GM10248 (cell line): Measurements from ENCODE around the gene SRD5A1.

Source experiments
- CTCF ChIA-PET: fragments of 300-600 bp; sonication (Branson Sonifier 250); formaldehyde crosslinking; extraction: SDS; loops from one replicate; lab custom pipeline; 2021; ENCODE audit warnings: antibody characterized with exemption; lab: Yijun Ruan, JAX
- POLR2A ChIA-PET: fragments of 350-650 bp; sonication (Branson Sonifier 250); formaldehyde crosslinking; extraction: SDS; loops from one replicate; lab custom pipeline; 2020; ENCODE audit warnings: antibody characterized with exemption; lab: Yijun Ruan, JAX
- DNase-seq: peaks from one replicate; pipeline ENCODE4 v3.0.0; 2012; ENCODE audit errors: extremely low spot score
- CTCF ChIP-seq: IDR thresholded peaks from 2 replicates; pipeline ENCODE4 v1.5.1; 2012; ENCODE audit warnings: mild to moderate bottlenecking, low read depth; ENCODE audit errors: extremely low read depth, missing control alignments, control extremely low read depth

Gene SRD5A1

GRCh38 chr5:6632888-6633468, at the start of gene SRD5A1, which contains the start of gene NSUN2:
Gene SRD5A1, plus strand, starts transcription at chr5:6633440. Its CDS starts 137 bp downstream, at chr5:6633577.
Gene NSUN2, minus strand, starts transcription at chr5:6633044. Its CDS starts 65 bp downstream, at chr5:6632979.
- CTCF ChIA-PET: interaction anchor here (0.8 to 3.0 kb wide), 7 partner anchors 9 to 117 kb away, joined by 3 to 12 read pairs (median 4); no protein-coding TSS in a partner anchor
- POLR2A ChIA-PET: interaction anchor here (0.7 to 1.5 kb wide), 2 partner anchors 8 to 15 kb away, joined by 3 to 4 read pairs; no protein-coding TSS in a partner anchor
- TF ChIP-seq CTCF: no peak
- peak; percentile 99 for DNase-seq

DNA sequence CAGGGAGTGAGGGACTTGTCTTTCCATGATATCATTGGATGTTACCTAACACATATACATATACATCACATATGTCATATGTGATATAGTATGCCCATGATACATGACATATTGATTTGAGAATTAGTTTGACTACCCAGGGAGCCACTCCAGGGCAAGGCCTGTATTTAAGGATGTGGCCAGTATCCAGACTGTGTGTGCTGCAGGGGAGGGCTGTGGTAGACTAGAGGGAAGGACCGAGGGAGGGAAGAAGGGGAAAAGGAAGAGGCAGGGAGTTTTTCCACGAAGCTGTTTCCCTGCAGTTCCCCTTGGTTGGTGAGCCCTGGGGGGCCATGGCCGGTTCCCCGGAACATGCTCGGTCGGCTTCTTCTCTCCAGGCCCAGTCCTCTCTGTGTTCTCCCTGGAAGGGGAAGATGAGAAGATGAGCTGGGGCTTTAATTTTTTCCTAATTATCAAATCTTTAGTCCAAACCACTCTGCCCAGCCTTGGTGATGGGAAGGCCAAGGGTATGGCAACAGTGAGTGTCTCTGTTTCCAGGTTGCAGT, 49.1 kb upstream of the SRD5A1 start:
- no peak for TF ChIP-seq CTCF
- no peak for DNase-seq
- ChIA-PET CTCF (no interaction called here), POLR2A (no interaction called here)

- CTCF ChIA-PET: no interaction called here
Observed at GRCh38 chr5:6584727-6585126, 48.5 kb upstream of the SRD5A1 start.

DNA sequence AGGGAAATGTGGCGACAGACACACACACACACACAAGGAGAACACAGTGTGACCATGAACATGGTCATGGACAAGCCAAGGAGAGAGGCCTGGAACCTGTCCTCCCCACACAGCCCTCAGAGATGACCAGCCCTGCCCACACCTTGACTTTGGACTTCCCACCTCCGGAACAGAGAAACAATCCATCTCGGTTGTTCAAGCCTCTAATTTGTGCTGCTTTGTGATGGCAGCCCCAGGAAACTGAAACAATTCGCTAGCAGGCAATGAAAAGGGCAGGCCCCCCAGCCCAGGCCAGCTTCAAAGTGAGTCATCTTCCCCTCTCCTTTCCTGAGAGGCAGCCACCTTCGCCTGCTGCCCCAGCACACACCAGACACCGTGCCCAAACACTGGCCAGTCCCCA, 48.1 kb upstream of the SRD5A1 start:
- no peak for DNase-seq
- POLR2A ChIA-PET: no interaction called here
- CTCF ChIA-PET: no interaction called here
- no peak for TF ChIP-seq CTCF

More at GRCh38 chr5:6584727-6585126, 48.5 kb upstream of the SRD5A1 start:
- TF ChIP-seq CTCF: no peak
- POLR2A ChIA-PET: no interaction called here
- no peak for DNase-seq

DNA sequence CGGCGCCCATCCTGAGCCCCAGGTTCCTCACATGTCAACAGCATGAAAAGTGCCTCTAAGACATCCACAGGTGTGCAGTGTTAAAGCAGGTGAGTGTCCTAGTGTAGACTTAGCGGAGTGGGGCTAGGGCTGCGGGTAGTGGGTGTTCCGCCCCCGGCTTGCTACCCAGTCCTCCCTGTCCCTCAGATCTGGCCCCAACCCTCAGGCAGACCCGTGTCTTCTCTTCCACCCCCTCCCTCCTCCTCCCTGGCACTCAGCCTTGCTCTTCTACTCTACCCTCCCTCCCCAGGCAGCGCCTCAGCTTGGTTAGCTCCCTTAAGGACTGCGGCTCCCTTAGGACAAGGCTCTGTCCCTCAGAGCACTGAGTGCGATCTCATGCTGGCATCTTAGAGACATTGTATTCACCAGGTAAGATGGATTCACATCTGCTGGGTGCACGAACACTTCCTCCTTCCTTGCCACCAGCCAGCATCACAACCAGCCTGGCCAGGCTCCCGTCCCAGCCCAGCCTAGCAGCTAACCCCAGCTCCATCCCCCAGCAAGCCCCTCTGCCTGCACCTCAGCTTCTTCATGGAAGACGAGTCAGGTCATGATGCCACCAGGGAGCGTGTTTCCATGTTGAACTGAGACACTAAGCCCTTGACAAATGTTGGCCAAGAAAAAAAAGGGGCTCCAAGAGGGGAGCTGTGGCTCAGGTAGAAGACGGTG, 47.1 kb upstream of the SRD5A1 start:
- POLR2A ChIA-PET: no interaction called here
- CTCF ChIA-PET: interaction anchor here (0.9 kb wide), 1 partner anchor 9 kb away, joined by 3 read pairs; no protein-coding TSS in a partner anchor
- no peak for TF ChIP-seq CTCF
- no peak for DNase-seq

DNA sequence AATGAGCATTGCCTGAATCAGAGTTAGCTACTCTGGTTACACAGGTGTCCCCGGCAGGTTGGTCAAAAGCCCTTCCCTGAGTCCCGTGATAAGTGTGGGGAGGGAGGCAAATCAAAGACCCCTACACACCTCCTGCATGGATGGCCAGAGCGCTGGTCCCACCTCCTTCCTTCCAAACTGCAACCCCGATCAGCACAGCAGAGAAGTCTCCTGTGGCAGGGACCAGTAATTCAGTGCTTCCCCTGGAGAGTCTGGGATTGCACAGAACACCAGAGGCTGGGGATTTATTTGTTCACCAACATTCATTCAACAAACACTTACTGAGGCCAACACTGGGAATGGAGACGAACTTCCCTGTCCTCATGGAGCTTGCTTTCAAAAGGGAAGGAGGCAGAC, 46.6 kb upstream of the SRD5A1 start:
- TF ChIP-seq CTCF: no peak
- CTCF ChIA-PET: interaction anchor here (0.9 kb wide), 1 partner anchor 10 kb away, joined by 3 read pairs; no protein-coding TSS in a partner anchor
- POLR2A ChIA-PET: no interaction called here
- DNase-seq: no peak
